Frontal cortex (tissue), 4 donors: ENCODE data around the gene ZC3H12C. TPM values are rescaled to one million over a fixed set of nuclear protein-coding genes. Genes with fewer than 3 reads are reported as not detected.
"Not testable (repeated sequence)": the region's sequence is repeated elsewhere in the genome, so short reads cannot be mapped to it uniquely, and the experiment has no call there.

ENCODE experiments used
- DNase-seq, 2 donors: peaks; one replicate each; pipeline ENCODE4 v3.0.0; 2012; ENCODE audit warnings: low spot score in 2 of 2
- FAIRE-seq: peaks from 2 replicates; lab custom pipeline; 2012; peaks lifted over from hg19 to GRCh38; lab: Jason Lieb, UNC
- total RNA-seq: library from RNA; depleted of rRNA; stranded (reverse); fragments of >200 nt; gene quantifications from one replicate; pipeline ENCODE4 v1.2.3, GENCODE V29; 2014
- donor health status: control.
- donor health status: control.
- donor health status: control.

The ZC3H12C gene
- total RNA-seq, 1 donor from 2014 or later: 28.9 TPM

- FAIRE-seq: no peak
- no peak for DNase-seq
Measured at GRCh38 chr11:110198031-110198729, 105.0 kb downstream of the ZC3H12C start.

- FAIRE-seq: no peak
- no peak for DNase-seq
Measured at GRCh38 chr11:110199184-110199981, 106.2 kb downstream of the ZC3H12C start.

- FAIRE-seq (no peak), DNase-seq (no peak)
Measured at GRCh38 chr11:110200241-110200640, 107.0 kb downstream of the ZC3H12C start.

GRCh38 chr11:110200836-110201235 is 107.6 kb downstream of the ZC3H12C start:
- no peak for DNase-seq
- FAIRE-seq: no peak

GRCh38 chr11:110207123-110207522 is 113.9 kb downstream of the ZC3H12C start:
- no peak for DNase-seq

GRCh38 chr11:110208678-110209312 is 115.6 kb downstream of the ZC3H12C start:
- DNase-seq, FAIRE-seq: not testable (repeated sequence)

More at GRCh38 chr11:110207123-110207522, 113.9 kb downstream of the ZC3H12C start:
- FAIRE-seq: no peak

GRCh38 chr11:110209313-110209694 is 116.1 kb downstream of the ZC3H12C start:
- not testable (repeated sequence) for FAIRE-seq

GRCh38 chr11:110217223-110217877 is 124.2 kb downstream of the ZC3H12C start:
- DNase-seq: no peak
- no peak for FAIRE-seq

More at GRCh38 chr11:110209313-110209694, 116.1 kb downstream of the ZC3H12C start:
- DNase-seq: not testable (repeated sequence)

GRCh38 chr11:110217936-110218335 is 124.7 kb downstream of the ZC3H12C start:
- FAIRE-seq (no peak), DNase-seq (no peak)

- no peak for DNase-seq
Measured at GRCh38 chr11:110219006-110219785, 126.0 kb downstream of the ZC3H12C start.

More at GRCh38 chr11:110219006-110219785, 126.0 kb downstream of the ZC3H12C start:
- no peak for FAIRE-seq

Other genes starting within 250 kb of the ZC3H12C start
- 86.0 TPM for gene RDX, start 203.2 kb downstream of the ZC3H12C start, total RNA-seq